GM21737 (cell line): ENCODE measurements around the gene TGFBR2.

Experiments used
- ATAC-seq: cut with Tn5 transposase; IDR thresholded peaks from one replicate; pipeline ENCODE4 v1.9.1; 2021; ENCODE audit warnings: mild to moderate bottlenecking, moderate library complexity; ENCODE audit not compliant: unreplicated experiment

Gene TGFBR2

GRCh38 chr3:30633718-30634117 is 27.3 kb downstream of the TGFBR2 start:
- no peak for ATAC-seq

DNA sequence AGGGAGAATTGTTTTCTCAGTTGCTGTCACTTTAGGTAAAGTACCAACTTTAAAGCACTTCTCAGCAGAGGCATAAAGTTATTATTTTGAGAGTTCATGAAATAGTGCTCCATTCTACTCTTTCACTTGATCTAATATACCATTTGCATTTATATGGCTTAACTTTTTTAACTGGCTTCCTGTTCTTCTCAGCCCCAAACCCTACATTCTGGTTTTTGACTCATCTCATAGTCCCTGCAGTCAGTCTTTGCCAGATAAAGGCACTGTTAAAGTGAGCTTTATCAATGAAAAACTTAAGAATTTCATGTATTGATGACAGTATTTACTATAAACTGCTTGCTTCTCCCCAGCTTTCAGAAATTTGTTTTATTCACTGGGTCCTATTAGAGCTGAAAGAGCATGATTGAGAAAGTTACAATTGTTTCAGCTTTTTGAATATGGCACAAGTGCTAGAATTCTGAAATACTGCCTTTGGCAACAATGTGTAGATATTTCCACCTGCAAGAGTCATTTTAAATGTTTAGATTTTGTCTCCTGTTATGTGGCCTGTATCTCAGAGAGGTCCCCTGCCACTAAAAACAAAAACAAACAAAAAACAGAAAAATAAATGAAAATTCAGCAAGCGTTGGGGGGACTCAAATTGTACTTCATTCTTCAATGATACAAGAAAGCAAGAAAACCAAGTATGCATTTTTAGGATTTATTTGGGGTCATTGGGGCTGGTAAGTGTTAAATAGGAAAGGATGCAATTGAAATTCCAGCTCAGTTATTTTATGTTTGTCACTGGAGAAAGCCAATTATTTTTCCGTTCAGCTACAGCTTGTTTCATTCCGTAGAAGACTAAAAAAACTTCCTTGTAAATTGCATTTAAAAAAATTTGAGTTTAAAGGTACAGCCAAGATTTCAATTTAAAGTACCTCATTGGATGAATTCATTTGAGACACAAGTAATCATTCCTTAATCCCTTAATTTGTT is 28.6 kb downstream of the TGFBR2 start:
- ATAC-seq, result no peak

DNA sequence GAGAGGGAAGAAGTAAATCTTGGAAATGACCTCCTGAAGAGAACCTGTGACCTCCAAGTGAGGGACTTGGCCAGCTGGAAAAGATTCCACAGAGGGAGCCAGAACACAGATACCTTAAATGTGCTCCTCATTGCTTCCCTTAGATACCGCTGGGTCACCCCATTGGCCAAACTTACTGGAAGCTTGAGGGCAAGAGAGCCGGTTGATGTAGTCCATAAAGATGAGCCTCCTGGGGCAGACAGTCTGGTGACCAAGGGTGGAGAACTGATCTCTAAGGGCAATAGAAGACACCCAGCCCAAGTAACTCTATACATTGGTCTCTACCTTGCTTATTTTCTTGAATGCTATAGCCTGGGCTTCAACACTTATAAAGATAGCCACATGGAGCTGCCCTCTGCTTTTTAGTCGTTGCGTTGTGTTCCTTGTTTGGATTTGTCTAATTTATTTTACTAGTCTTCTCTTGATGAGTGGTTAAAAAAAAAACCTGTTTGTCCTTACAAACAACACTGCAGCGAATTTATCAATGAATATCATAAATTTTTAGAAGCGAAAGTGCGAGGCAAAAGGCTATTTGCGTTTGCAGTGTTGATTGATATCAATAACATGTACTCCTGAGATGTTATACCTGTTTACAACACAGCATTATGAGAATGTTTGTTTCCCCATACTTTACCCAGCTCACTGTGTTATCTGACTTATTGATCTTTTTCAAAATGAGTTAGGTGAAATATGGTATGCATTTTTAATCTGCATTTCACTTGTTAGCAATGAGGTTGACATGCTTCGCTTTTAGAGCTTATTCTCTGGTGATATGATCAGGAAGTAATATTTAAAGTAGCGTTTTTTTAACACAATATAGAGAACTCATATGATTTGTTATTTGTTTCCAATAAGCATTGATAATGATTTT is 31.2 kb downstream of the TGFBR2 start:
- no peak for ATAC-seq

DNA sequence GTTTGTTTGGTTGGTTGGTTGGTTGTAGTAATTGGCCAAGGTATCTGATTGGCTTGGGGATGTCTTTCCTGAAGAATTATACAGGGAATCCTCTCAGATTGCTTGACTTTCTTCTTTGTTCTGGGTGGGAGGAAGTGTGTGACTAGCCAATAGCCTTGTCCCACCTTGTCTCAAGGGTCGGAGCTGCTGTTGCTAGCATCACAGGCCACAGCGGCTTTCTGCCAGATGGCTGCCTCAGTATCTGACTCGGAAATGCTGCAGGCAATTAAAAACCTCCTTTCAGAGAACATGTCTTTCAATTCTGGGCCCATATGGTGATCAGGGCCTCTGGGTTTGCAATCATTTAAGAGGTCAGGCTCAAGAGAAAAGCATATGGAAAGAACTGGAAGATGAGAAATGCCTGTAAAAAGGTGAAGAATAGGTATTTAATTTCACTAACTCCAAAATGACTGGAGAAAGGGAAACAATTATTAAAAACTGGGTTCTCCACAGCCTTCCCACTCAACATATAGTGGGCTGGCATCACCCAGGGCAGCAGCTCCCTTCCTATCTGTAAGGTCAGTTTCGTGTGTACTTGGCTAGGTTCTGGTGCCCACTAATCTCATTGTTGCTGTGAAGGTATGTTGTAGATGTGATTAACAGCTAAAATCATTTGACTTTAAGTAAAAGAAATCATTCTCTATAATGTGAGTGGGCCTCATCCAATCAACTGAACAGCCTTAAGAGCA is 32.4 kb downstream of the TGFBR2 start:
- ATAC-seq, result no peak

GRCh38 chr3:30639937-30640336 is 33.5 kb downstream of the TGFBR2 start:
- ATAC-seq, result peak; percentile 74

DNA sequence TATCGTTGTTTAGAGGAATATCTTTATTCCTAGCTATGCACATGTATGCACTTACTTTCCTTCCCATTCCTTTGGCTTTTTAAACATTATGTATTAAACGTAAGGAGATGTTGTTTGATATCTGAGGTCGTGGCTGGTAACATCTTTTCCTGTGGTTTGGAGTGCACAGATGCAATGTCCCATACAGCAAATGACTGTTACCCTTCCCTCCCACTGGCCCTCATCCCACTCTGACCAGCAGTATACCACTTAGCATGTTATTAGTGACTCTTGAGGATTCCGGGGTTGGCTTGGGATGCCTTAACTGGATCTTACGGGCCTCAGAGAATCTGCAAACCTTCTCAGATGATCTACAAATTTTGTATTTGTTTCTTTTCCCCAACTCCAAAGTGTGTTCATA is 34.5 kb downstream of the TGFBR2 start:
- ATAC-seq, result no peak

DNA sequence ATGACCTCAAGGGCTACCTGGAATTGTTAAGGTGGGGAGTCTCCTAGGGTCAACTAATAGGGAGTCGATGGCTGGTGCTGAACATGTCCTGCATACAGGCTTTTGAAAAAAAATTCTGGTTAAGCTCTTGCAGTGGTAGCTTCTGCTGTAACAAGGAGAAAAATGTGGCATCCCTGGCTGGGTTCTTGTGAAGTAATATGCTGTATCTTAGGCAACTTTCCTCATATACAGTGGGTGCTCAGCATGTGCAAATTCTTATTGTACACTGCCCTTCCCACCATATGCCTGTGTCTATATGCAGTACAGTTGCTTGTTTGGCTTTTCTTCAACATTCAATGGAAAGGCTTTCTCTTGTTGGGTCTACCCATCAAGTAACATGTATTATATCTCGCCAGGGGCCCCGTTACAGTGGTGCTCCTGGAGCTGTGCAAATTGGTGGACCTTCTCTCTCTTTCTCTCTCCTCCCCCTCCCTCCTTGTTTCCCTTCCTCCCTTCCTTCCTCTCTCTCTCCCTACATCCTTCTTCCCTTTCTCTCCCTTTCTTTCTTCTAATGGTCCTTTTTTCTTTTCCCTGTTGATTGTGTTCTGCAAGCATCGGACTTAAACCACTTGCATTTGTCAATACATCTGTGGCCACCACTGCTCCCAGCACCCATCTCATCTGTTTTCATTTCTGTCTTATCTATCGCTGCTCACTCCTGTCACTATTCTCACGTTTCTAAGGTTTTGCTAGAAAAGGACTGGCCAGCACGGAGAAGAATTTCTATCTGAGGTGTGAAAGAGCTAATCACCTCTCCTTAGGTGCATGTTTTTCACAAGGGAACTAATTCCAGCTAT is 35.2 kb downstream of the TGFBR2 start:
- no peak for ATAC-seq

GRCh38 chr3:30642849-30643361 is 36.5 kb downstream of the TGFBR2 start:
- ATAC-seq, result no peak

GRCh38 chr3:30643763-30644462 is 37.5 kb downstream of the TGFBR2 start:
- ATAC-seq, result no peak

GRCh38 chr3:30644615-30645014 is 38.2 kb downstream of the TGFBR2 start:
- peak; percentile 43 for ATAC-seq

DNA sequence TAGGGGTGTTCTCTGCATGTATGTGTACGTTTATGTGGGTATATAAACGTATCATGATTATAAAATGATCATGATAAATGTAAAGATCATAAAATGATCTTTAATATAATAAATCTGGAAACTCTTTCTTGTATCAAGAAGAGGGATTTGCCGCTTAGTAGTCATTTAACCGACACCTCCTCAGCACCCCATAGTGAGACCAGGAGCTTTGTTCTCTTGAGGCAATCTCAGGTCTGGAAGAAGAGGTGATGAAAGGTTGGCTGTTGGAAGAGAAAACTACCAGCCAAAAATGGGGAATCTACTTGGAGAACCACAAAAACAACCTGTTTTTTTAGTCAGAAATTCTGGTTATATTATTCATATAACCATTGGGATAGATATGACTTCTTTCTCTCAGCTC is 38.7 kb downstream of the TGFBR2 start:
- no peak for ATAC-seq

- ATAC-seq, result no peak
Measured at GRCh38 chr3:30646181-30646876, 39.9 kb downstream of the TGFBR2 start.

DNA sequence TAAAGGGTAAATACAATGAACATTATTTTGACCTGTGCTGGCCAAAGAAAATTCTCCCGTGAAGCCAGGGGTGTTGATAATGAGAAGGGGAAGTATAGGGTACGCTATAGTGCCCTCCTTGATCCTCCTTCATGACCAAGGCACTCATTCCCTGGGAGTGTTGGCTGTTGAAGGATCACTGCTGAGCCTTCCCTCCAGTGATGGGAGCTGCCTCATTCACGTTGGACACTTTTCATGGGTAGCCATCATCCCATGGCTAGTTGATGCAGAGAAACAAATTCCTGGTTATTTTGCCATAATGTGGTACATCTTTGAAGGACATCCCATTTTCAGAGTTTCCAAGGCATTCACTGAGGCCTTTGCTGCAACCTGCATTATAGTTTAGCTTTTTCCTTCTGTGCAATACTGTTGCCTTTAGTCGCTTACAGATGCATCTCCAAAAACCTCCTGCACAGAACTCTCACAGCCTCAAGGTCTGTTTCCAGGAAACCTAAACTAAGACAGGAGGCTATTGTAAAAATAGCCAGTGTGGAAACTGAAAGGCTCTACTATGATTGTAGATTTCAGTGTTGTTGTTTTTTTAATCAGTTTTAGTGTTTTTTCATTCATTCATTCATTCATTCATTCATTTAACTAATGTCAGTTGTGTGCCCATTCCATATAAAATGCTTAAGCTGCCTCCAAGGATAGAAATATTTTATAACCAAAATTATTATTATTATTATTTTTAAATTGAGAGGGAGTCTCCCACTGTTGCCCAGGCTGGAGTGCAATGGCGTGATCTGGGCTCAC is 40.8 kb downstream of the TGFBR2 start:
- no peak for ATAC-seq

GRCh38 chr3:30648670-30649357 is 42.4 kb downstream of the TGFBR2 start:
- no peak for ATAC-seq

DNA sequence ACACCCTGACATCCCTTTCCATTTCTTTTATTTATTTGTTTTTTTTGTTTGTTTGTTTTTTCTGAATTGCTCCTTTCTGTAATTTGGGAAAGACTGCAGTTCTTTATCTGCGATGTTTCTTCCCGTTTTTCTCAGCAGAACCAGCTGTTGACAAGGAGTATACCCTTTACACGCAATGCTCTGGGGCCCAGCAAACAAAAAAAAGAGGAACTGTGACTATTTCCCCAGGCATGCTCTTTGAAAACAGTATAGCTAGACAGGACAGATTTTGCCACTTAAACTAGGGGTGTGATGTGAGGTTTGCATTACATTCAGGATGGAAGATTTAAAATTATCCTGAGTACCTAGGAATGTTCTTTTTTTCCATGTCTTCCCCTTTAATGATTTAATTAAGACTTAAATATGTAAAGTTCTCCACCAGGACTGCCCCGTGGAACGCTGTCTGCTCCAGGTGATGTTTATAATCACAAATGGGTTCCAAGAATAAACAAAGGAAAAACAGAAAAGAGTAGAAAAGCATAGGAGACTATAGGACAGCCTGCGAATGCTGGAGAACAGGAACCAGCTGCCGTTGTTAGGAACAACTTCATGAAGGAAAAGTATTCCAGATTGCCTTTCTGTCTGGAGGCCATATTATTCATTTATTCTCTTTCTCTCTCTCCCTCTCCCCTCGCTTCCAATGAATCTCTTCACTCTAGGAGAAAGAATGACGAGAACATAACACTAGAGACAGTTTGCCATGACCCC is 43.3 kb downstream of the TGFBR2 start:
- ATAC-seq, result peak; percentile 60

- no peak for ATAC-seq
Measured at GRCh38 chr3:30650348-30650995, 44.1 kb downstream of the TGFBR2 start.
